ENCODE measurements around the gene STXBP5.
A peak's percentile ranks its signal among the peaks of the same experiment; 100 is the strongest.

STXBP5 gene

DNA sequence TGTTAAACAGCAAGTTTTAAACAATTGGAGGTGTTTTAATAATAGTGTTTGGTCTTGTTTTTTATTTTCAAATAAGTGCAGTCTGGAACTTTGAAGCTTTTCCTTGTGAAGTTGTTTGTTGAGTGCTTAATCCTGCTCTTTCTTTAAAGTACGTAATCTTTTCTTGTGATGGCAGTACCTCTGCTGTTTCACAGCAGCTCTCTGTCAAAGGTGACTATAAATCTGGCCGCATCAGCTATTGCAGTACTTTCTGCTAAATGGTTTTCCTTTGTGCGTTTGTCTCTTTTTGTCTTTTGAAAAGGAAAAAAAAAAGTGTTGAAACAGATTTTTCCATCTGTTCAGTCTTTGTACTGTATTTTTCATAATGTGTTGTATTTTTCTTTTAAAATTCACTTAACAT, 12.7 kb downstream of the STXBP5 start (continued):
- TF ChIP-seq ZNF184 (tag by site-specific recombination; IDR thresholded peaks at IDR 0.05) = no peak
- TF ChIP-seq ZNF37A (tag by site-specific recombination; IDR thresholded peaks at IDR 0.05) = no peak
- no peak for TF ChIP-seq ZNF585B (tag by site-specific recombination; IDR thresholded peaks at IDR 0.05)
- TF ChIP-seq, protein P1, sequence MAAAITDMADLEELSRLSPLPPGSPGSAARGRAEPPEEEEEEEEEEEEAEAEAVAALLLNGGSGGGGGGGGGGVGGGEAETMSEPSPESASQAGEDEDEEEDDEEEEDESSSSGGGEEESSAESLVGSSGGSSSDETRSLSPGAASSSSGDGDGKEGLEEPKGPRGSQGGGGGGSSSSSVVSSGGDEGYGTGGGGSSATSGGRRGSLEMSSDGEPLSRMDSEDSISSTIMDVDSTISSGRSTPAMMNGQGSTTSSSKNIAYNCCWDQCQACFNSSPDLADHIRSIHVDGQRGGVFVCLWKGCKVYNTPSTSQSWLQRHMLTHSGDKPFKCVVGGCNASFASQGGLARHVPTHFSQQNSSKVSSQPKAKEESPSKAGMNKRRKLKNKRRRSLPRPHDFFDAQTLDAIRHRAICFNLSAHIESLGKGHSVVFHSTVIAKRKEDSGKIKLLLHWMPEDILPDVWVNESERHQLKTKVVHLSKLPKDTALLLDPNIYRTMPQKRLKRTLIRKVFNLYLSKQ (tag by site-specific recombination; IDR thresholded peaks at IDR 0.05; ENCODE audit: borderline replicate concordance) = no peak
- TF ChIP-seq ZNF146 (tag by site-specific recombination; IDR thresholded peaks at IDR 0.05) = no peak
- no peak for TF ChIP-seq ZSCAN16 (tag by site-specific recombination; IDR thresholded peaks at IDR 0.05)
- no peak for TF ChIP-seq ZNF416 (tag by site-specific recombination; IDR thresholded peaks at IDR 0.05)
- no peak for TF ChIP-seq ZNF48 (tag by site-specific recombination; IDR thresholded peaks at IDR 0.05)
- TF ChIP-seq, protein P2, sequence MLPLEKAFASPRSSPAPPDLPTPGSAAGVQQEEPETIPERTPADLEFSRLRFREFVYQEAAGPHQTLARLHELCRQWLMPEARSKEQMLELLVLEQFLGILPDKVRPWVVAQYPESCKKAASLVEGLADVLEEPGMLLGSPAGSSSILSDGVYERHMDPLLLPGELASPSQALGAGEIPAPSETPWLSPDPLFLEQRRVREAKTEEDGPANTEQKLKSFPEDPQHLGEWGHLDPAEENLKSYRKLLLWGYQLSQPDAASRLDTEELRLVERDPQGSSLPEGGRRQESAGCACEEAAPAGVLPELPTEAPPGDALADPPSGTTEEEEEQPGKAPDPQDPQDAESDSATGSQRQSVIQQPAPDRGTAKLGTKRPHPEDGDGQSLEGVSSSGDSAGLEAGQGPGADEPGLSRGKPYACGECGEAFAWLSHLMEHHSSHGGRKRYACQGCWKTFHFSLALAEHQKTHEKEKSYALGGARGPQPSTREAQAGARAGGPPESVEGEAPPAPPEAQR (tag by site-specific recombination; IDR thresholded peaks at IDR 0.05) = no peak
- TF ChIP-seq ZNF837 (tag by site-specific recombination; IDR thresholded peaks at IDR 0.05) = no peak
- no peak for TF ChIP-seq ZNF610 (tag by site-specific recombination; IDR thresholded peaks at IDR 0.05; ENCODE audit: borderline replicate concordance)

DNA sequence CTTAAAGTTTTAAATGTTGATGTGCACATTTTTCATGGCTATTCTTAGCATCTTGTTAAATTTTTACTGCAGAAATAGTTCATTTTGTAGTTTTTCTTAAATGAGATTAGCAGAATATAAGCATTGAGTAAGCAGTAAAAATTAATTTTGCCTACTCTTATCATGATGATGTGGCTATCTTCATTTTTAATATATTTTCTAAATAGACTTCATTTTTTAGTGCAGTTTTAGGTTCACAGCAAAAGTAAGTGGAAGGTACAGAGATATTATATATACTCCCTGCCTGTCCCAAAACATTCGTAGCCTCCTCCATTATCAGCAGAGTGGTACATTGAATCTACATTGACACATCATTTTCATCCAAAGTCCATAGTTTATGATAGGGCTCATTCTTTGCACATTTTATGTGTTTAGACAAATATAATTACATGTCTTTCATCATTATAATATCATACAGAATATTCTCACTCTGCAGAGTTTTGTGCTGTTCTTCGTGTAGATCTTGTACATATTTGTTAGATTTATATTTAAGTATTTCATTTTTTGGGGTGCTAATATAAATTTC, 13.7 kb downstream of the STXBP5 start:
- H3K36me3 ChIP-seq (ENCODE audit: control insufficient read depth in 2 of 2, insufficient read depth in 1 of 2, low read length in 2 of 2) = peaks cover 0 to 5% of the 10 kb centered on the region in 2 experiments; a peak in 1 of 3 replicates

More for the DNA sequence above, 13.7 kb downstream of the STXBP5 start:
- CTCF ChIA-PET = interaction anchor here (0.6 to 0.7 kb wide), 2 partner anchors 51 to 185 kb away, joined by 3 to 4 read pairs; no protein-coding TSS in a partner anchor
- Histone ChIP-seq H3K9me3 (ENCODE audit: control insufficient read depth, insufficient read depth, low read depth, low read length) (no peaks in the 10 kb centered on the region), H3K4me3 (ENCODE audit: low read depth, low read length) (no peak overlapping the region), H3K27ac (ENCODE audit: extremely low read depth, low read depth, low read length) (no peak overlapping the region), H3K4me1 (ENCODE audit: control insufficient read depth, insufficient read depth, low read length) (peaks cover 3% of the 10 kb centered on the region; the same call in 1 of the 2 replicates)
- POLR2A ChIA-PET = no interaction called here
- no peak for TF ChIP-seq HOXA7 (CRISPR knock-in tag; IDR thresholded peaks at IDR 0.05; ENCODE audit: borderline replicate concordance)
- TF ChIP-seq, protein P3, sequence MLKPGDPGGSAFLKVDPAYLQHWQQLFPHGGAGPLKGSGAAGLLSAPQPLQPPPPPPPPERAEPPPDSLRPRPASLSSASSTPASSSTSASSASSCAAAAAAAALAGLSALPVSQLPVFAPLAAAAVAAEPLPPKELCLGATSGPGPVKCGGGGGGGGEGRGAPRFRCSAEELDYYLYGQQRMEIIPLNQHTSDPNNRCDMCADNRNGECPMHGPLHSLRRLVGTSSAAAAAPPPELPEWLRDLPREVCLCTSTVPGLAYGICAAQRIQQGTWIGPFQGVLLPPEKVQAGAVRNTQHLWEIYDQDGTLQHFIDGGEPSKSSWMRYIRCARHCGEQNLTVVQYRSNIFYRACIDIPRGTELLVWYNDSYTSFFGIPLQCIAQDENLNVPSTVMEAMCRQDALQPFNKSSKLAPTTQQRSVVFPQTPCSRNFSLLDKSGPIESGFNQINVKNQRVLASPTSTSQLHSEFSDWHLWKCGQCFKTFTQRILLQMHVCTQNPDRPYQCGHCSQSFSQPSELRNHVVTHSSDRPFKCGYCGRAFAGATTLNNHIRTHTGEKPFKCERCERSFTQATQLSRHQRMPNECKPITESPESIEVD (tag by site-specific recombination; IDR thresholded peaks at IDR 0.05) = peak; percentile 63
- TF ChIP-seq, protein P4, sequence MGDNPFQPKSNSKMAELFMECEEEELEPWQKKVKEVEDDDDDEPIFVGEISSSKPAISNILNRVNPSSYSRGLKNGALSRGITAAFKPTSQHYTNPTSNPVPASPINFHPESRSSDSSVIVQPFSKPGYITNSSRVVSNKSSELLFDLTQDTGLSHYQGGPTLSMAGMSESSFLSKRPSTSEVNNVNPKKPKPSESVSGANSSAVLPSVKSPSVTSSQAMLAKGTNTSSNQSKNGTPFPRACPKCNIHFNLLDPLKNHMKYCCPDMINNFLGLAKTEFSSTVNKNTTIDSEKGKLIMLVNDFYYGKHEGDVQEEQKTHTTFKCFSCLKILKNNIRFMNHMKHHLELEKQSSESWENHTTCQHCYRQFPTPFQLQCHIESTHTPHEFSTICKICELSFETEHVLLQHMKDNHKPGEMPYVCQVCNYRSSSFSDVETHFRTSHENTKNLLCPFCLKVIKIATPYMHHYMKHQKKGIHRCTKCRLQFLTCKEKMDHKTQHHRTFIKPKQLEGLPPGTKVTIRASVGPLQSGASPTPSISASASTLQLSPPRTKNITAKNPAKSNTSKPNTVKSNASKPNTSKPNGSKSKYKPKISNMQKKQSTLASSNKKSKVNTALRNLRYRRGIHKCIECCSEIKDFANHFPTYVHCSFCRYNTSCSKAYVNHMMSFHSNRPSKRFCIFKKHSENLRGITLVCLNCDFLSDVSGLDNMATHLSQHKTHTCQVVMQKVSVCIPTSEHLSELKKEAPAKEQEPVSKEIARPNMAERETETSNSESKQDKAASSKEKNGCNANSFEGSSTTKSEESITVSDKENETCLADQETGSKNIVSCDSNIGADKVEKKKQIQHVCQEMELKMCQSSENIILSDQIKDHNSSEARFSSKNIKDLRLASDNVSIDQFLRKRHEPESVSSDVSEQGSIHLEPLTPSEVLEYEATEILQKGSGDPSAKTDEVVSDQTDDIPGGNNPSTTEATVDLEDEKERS (tag by site-specific recombination; IDR thresholded peaks at IDR 0.05) = no peak
- TF ChIP-seq, protein P5, sequence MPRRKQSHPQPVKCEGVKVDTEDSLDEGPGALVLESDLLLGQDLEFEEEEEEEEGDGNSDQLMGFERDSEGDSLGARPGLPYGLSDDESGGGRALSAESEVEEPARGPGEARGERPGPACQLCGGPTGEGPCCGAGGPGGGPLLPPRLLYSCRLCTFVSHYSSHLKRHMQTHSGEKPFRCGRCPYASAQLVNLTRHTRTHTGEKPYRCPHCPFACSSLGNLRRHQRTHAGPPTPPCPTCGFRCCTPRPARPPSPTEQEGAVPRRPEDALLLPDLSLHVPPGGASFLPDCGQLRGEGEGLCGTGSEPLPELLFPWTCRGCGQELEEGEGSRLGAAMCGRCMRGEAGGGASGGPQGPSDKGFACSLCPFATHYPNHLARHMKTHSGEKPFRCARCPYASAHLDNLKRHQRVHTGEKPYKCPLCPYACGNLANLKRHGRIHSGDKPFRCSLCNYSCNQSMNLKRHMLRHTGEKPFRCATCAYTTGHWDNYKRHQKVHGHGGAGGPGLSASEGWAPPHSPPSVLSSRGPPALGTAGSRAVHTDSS (tag by site-specific recombination; IDR thresholded peaks at IDR 0.05) = no peak

All from HEK293 (cell line).